ENCODE measurements around the gene RITA1. TPM values are rescaled to one million over a fixed set of nuclear protein-coding genes. Genes with fewer than 3 reads are reported as not detected.

RITA1 gene
- total and polyA plus RNA-seq, 2 donors (not counting 3 experiments of a cell fraction or from before 2014, with no cell fraction given) = 20.7 to 21.3 TPM

GRCh38 chr12:113152196-113152834, 33.2 kb upstream of the RITA1 start:
- FAIRE-seq (no peak), DNase-seq (ENCODE audit: low read depth, low spot score) (no peak)
- POLR2A ChIA-PET = no interaction called here
- dilution Hi-C loops (cut with MboI; ENCODE audit: extremely low pct_ligation_motif_present, low sequenced_read_pairs) (no loop called here), intact Hi-C loops (cut with micrococcal nuclease) (loop anchor here (2.0 to 5.0 kb wide), 2 partner anchors 55 to 248 kb away; no protein-coding TSS in a partner anchor)
- no peaks in the 10 kb centered on the region for H3K9me3 ChIP-seq (replicated peaks; ENCODE audit: control insufficient read depth, insufficient read depth, low read length)
- CTCF ChIA-PET = interaction anchor here (0.7 to 5.9 kb wide), 7 partner anchors 8 to 159 kb away, joined by 3 to 114 read pairs (median 10); no protein-coding TSS in a partner anchor
- H3K27ac ChIP-seq (ENCODE audit: insufficient read depth, low read depth, low read length) = no peak overlapping the region
- no peaks in the 10 kb centered on the region for H3K36me3 ChIP-seq (ENCODE audit: control insufficient read depth in 2 of 2, extremely low read depth in 1 of 2, insufficient read depth in 2 of 2, low read length in 2 of 2)
- no peaks in the 10 kb centered on the region for H3K4me1 ChIP-seq (ENCODE audit: control insufficient read depth, extremely low read depth, insufficient read depth, low read length)
- no peak overlapping the region for H3K9ac ChIP-seq (replicated peaks; ENCODE audit: extremely low read depth, insufficient read depth, low read length)
- BruUV-seq (replicated peaks) = no TSS peak
- no peak overlapping the region for H3K4me3 ChIP-seq (replicated peaks in 1 of 3; ENCODE audit: insufficient read depth in 1 of 3, low read depth in 1 of 3, low read length in 3 of 3)
- H2AFZ ChIP-seq (ENCODE audit: low read depth, low read length) = no peak overlapping the region
- peak overlapping the region; percentile 64 for H3K4me2 ChIP-seq (ENCODE audit: insufficient read depth, low read length)
- H3K27me3 ChIP-seq (ENCODE audit: control insufficient read depth in 2 of 2, insufficient read depth in 2 of 2, low read length in 2 of 2) = peaks cover 22 to 29% of the 10 kb centered on the region in 2 experiments
- TF ChIP-seq JUN (IDR thresholded peaks at IDR 0.05; ENCODE audit: borderline replicate concordance, insufficient read depth, insufficient read length, low read depth) (no peak), MAX (IDR thresholded peaks at IDR 0.05; ENCODE audit: insufficient read depth, insufficient read length) (no peak), MYC (IDR thresholded peaks at IDR 0.05; ENCODE audit: low read depth, low read length) (no peak), CTCF (IDR thresholded peaks at IDR 0.05; ENCODE audit: extremely low read depth in 1 of 2, insufficient read depth in 1 of 2, low read depth in 1 of 2, low read length in 2 of 2) (no peak), EZH2 (IDR thresholded peaks at IDR 0.05; ENCODE audit: borderline replicate concordance, low read depth, low read length, severe bottlenecking) (no peak), GATA2 (IDR thresholded peaks at IDR 0.05; ENCODE audit: insufficient read depth, insufficient read length, low read depth, low read length) (no peak), POLR2AphosphoS5 (IDR thresholded peaks at IDR 0.05; ENCODE audit: insufficient read depth, low read depth, low read length) (no peak), POLR2A (IDR thresholded peaks at IDR 0.05; ENCODE audit: low read depth, low read length) (no peak), FOS (IDR thresholded peaks at IDR 0.05; ENCODE audit: borderline replicate concordance, insufficient read depth, low read length) (no peak)
- no peaks in the 10 kb centered on the region for H4K20me1 ChIP-seq (replicated peaks; ENCODE audit: control insufficient read depth, extremely low read depth, insufficient read depth, low read length)
- H3K9me1 ChIP-seq (replicated peaks; ENCODE audit: control insufficient read depth, extremely low read depth, insufficient read depth, low read length) = no peaks in the 10 kb centered on the region
- no peaks in the 10 kb centered on the region for H3K79me2 ChIP-seq (ENCODE audit: control insufficient read depth, insufficient read depth, low read length)
